Measurements from ENCODE around the gene ADAMTSL4. TPM values are rescaled to one million over a fixed set of nuclear protein-coding genes. Genes with fewer than 3 reads are reported as not detected.
A peak's percentile ranks its signal among the peaks of the same experiment; 100 is the strongest.
"Not testable (repeated sequence)": the region's sequence is repeated elsewhere in the genome, so short reads cannot be mapped to it uniquely, and the experiment has no call there.

Gene ADAMTSL4
- total RNA-seq, 1 donor from 2014 or later, result 38.5 TPM

- not testable (repeated sequence) for DNase-seq (ENCODE audit: low spot score); ATAC-seq
Measured at GRCh38 chr1:150565240-150565991, 16.2 kb downstream of the ADAMTSL4 start.

GRCh38 chr1:150566589-150567340, 17.6 kb downstream of the ADAMTSL4 start:
- DNase-seq (ENCODE audit: low spot score), result no peak
- ATAC-seq, result no peak

GRCh38 chr1:150567341-150567716, 18.1 kb downstream of the ADAMTSL4 start:
- ATAC-seq (peak; percentile 1), DNase-seq (ENCODE audit: low spot score) (no peak)

- ATAC-seq (peak; percentile 85), DNase-seq (ENCODE audit: low spot score) (peak; percentile 91)
Measured at GRCh38 chr1:150567717-150568593, 18.7 kb downstream of the ADAMTSL4 start.

GRCh38 chr1:150568594-150568966, 19.4 kb downstream of the ADAMTSL4 start:
- no peak for DNase-seq (ENCODE audit: low spot score)

GRCh38 chr1:150572918-150573647, 23.9 kb downstream of the ADAMTSL4 start:
- ATAC-seq (no peak), DNase-seq (ENCODE audit: low spot score) (no peak)

More at GRCh38 chr1:150568594-150568966, 19.4 kb downstream of the ADAMTSL4 start:
- ATAC-seq, result peak; percentile 28

- not testable (repeated sequence) for DNase-seq (ENCODE audit: low spot score); ATAC-seq
Measured at GRCh38 chr1:150573648-150574071, 24.5 kb downstream of the ADAMTSL4 start.

- DNase-seq (ENCODE audit: low spot score), result no peak
- ATAC-seq, result no peak
Measured at GRCh38 chr1:150574260-150575071, 25.3 kb downstream of the ADAMTSL4 start.

GRCh38 chr1:150575072-150575489, 25.9 kb downstream of the ADAMTSL4 start:
- DNase-seq (ENCODE audit: low spot score) (no peak), ATAC-seq (no peak)

- DNase-seq (ENCODE audit: low spot score) (no peak), ATAC-seq (peak; percentile 39)
Measured at GRCh38 chr1:150575518-150576366, 26.5 kb downstream of the ADAMTSL4 start.

GRCh38 chr1:150576367-150576711, 27.1 kb downstream of the ADAMTSL4 start:
- ATAC-seq (no peak), DNase-seq (ENCODE audit: low spot score) (no peak)

- peak; percentile 5 for ATAC-seq
- DNase-seq (ENCODE audit: low spot score), result no peak
Measured at GRCh38 chr1:150576794-150577556, 27.8 kb downstream of the ADAMTSL4 start.

GRCh38 chr1:150577557-150578271, 28.5 kb downstream of the ADAMTSL4 start:
- no peak for ATAC-seq
- DNase-seq (ENCODE audit: low spot score), result no peak

- ATAC-seq (peak; percentile 2), DNase-seq (ENCODE audit: low spot score) (peak; percentile 65)
Measured at GRCh38 chr1:150578272-150579109, 29.3 kb downstream of the ADAMTSL4 start.

- ATAC-seq (peak; percentile 85), DNase-seq (ENCODE audit: low spot score) (peak; percentile 93)
Measured at GRCh38 chr1:150579110-150579944, 30.1 kb downstream of the ADAMTSL4 start, which contains the start of gene MCL1. TSS of gene MCL1 (minus strand) at chr1:150579610. CDS start at chr1:150579530, 80 bp downstream.

Measured in left lobe of liver (tissue), 2 donors.